ENCODE measurements around the gene CHIA. TPM values are rescaled to one million over a fixed set of nuclear protein-coding genes. Genes with fewer than 3 reads are reported as not detected.
"Not testable (repeated sequence)": the region's sequence is repeated elsewhere in the genome, so short reads cannot be mapped to it uniquely, and the experiment has no call there.

Gene CHIA
- total and polyA plus RNA-seq, 2 donors (not counting 3 experiments of a cell fraction or from before 2014, with no cell fraction given) = not detected

DNA sequence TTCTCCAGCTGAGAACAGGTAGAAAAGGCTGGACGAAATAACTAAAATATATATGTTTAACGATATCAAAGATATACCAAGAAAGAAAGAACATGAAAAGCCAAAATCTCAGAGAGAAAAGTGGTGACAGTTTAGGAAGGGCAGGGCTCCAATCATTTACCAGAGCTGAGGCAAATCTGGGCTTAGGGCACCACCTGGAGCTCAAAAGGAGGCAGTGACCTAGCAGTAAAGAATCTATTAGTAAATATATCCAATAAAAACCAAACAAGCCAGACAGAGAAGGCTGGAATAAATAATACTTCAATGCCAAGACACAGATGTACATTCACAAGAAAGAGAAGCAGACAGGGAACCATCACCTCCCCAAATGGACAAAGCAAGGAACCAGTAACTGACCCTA lies 43.5 kb downstream of the CHIA start:
- CTCF ChIA-PET = interaction anchor here (0.9 to 2.2 kb wide), 7 partner anchors 13 to 305 kb away, joined by 3 to 9 read pairs (median 5); no protein-coding TSS in a partner anchor
- no peak for FAIRE-seq

DNA sequence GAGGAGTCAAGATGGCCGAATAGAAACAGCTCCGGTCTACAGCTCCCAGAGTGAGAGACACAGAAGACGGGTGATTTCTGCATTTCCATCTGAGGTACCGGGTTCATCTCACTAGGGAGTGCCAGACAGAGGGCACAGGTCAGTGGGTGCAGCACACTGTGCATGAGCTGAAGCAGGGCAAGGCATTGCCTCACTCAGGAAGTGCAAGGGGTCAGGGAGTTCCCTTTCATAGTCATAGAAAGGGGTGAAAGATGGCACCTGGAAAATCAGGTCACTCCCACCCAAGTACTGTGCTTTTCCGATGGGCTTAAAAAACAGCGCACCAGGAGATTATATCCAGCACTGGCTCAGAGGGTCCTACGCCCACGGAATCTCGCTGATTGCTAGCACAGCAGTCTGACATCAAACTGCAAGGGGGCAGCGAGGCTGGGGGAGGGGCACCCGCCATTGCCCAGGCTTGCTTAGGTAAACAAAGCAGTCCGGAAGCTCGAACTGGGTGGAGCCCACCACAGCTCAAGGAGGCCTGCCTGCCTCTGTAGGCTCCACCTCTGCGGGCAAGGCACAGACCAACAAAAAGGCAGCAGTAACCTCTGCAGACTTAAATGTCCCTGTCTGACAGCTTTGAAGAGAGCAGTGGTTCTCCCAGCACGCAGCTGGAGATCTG lies 44.7 kb downstream of the CHIA start:
- H3K27me3 ChIP-seq (ENCODE audit: control insufficient read depth in 2 of 2, insufficient read depth in 2 of 2, low read length in 2 of 2); H3K4me1 ChIP-seq (ENCODE audit: control insufficient read depth, extremely low read depth, insufficient read depth, low read length); dilution Hi-C loops (cut with MboI; ENCODE audit: extremely low pct_ligation_motif_present, low sequenced_read_pairs); intact Hi-C loops (cut with micrococcal nuclease); DNase-seq (ENCODE audit: low read depth, low spot score); H3K9me3 ChIP-seq (replicated peaks; ENCODE audit: control insufficient read depth, insufficient read depth, low read length); BruUV-seq (replicated peaks); H3K27ac ChIP-seq (ENCODE audit: insufficient read depth, low read depth, low read length); FAIRE-seq; H4K20me1 ChIP-seq (replicated peaks; ENCODE audit: control insufficient read depth, extremely low read depth, insufficient read depth, low read length); H3K79me2 ChIP-seq (ENCODE audit: control insufficient read depth, insufficient read depth, low read length); H3K4me3 ChIP-seq (replicated peaks in 1 of 3; ENCODE audit: insufficient read depth in 1 of 3, low read depth in 1 of 3, low read length in 3 of 3); H3K36me3 ChIP-seq (ENCODE audit: control insufficient read depth in 2 of 2, extremely low read depth in 1 of 2, insufficient read depth in 2 of 2, low read length in 2 of 2); H2AFZ ChIP-seq (ENCODE audit: low read depth, low read length); H3K9me1 ChIP-seq (replicated peaks; ENCODE audit: control insufficient read depth, extremely low read depth, insufficient read depth, low read length); POLR2A ChIA-PET; H3K4me2 ChIP-seq (ENCODE audit: insufficient read depth, low read length); H3K9ac ChIP-seq (replicated peaks; ENCODE audit: extremely low read depth, insufficient read depth, low read length): not testable (repeated sequence)
- CTCF ChIA-PET = interaction anchor here (0.7 to 1.7 kb wide), 3 partner anchors 28 to 164 kb away, joined by 3 to 7 read pairs (median 4); no protein-coding TSS in a partner anchor

More for the DNA sequence above, 43.5 kb downstream of the CHIA start:
- H3K4me2 ChIP-seq (ENCODE audit: insufficient read depth, low read length) = no peak overlapping the region
- no peaks in the 10 kb centered on the region for H3K4me1 ChIP-seq (ENCODE audit: control insufficient read depth, extremely low read depth, insufficient read depth, low read length)
- no peaks in the 10 kb centered on the region for H4K20me1 ChIP-seq (replicated peaks; ENCODE audit: control insufficient read depth, extremely low read depth, insufficient read depth, low read length)
- peak; percentile 16 for DNase-seq (ENCODE audit: low read depth, low spot score)
- no peak overlapping the region for H3K4me3 ChIP-seq (replicated peaks in 1 of 3; ENCODE audit: insufficient read depth in 1 of 3, low read depth in 1 of 3, low read length in 3 of 3)
- H2AFZ ChIP-seq (ENCODE audit: low read depth, low read length) = no peak overlapping the region
- no peaks in the 10 kb centered on the region for H3K27me3 ChIP-seq (ENCODE audit: control insufficient read depth in 2 of 2, insufficient read depth in 2 of 2, low read length in 2 of 2)
- POLR2A ChIA-PET = no interaction called here
- no peaks in the 10 kb centered on the region for H3K9me1 ChIP-seq (replicated peaks; ENCODE audit: control insufficient read depth, extremely low read depth, insufficient read depth, low read length)
- TF ChIP-seq EZH2 (IDR thresholded peaks at IDR 0.05; ENCODE audit: borderline replicate concordance, low read depth, low read length, severe bottlenecking) (no peak), JUN (IDR thresholded peaks at IDR 0.05; ENCODE audit: borderline replicate concordance, insufficient read depth, insufficient read length, low read depth) (no peak), POLR2AphosphoS5 (IDR thresholded peaks at IDR 0.05; ENCODE audit: insufficient read depth, low read depth, low read length) (no peak), POLR2A (IDR thresholded peaks at IDR 0.05; ENCODE audit: low read depth, low read length) (no peak), FOS (IDR thresholded peaks at IDR 0.05; ENCODE audit: borderline replicate concordance, insufficient read depth, low read length) (no peak), GATA2 (IDR thresholded peaks at IDR 0.05; ENCODE audit: insufficient read depth, insufficient read length, low read depth, low read length) (no peak), MYC (IDR thresholded peaks at IDR 0.05; ENCODE audit: low read depth, low read length) (no peak)
- TF ChIP-seq, protein P1, sequence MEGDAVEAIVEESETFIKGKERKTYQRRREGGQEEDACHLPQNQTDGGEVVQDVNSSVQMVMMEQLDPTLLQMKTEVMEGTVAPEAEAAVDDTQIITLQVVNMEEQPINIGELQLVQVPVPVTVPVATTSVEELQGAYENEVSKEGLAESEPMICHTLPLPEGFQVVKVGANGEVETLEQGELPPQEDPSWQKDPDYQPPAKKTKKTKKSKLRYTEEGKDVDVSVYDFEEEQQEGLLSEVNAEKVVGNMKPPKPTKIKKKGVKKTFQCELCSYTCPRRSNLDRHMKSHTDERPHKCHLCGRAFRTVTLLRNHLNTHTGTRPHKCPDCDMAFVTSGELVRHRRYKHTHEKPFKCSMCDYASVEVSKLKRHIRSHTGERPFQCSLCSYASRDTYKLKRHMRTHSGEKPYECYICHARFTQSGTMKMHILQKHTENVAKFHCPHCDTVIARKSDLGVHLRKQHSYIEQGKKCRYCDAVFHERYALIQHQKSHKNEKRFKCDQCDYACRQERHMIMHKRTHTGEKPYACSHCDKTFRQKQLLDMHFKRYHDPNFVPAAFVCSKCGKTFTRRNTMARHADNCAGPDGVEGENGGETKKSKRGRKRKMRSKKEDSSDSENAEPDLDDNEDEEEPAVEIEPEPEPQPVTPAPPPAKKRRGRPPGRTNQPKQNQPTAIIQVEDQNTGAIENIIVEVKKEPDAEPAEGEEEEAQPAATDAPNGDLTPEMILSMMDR (IDR thresholded peaks at IDR 0.05; ENCODE audit: extremely low read depth in 1 of 2, insufficient read depth in 1 of 2, low read depth in 1 of 2, low read length in 2 of 2) = no peak
- TF ChIP-seq, protein P2, sequence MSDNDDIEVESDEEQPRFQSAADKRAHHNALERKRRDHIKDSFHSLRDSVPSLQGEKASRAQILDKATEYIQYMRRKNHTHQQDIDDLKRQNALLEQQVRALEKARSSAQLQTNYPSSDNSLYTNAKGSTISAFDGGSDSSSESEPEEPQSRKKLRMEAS (IDR thresholded peaks at IDR 0.05; ENCODE audit: insufficient read depth, insufficient read length) = no peak
- no peaks in the 10 kb centered on the region for H3K9me3 ChIP-seq (replicated peaks; ENCODE audit: control insufficient read depth, insufficient read depth, low read length)
- no peaks in the 10 kb centered on the region for H3K36me3 ChIP-seq (ENCODE audit: control insufficient read depth in 2 of 2, extremely low read depth in 1 of 2, insufficient read depth in 2 of 2, low read length in 2 of 2)
- H3K79me2 ChIP-seq (ENCODE audit: control insufficient read depth, insufficient read depth, low read length) = no peaks in the 10 kb centered on the region
- dilution Hi-C loops (cut with MboI; ENCODE audit: extremely low pct_ligation_motif_present, low sequenced_read_pairs) (no loop called here), intact Hi-C loops (cut with micrococcal nuclease) (no loop called here)
- BruUV-seq (replicated peaks) = no TSS peak
- H3K27ac ChIP-seq (ENCODE audit: insufficient read depth, low read depth, low read length) = no peak overlapping the region
- H3K9ac ChIP-seq (replicated peaks; ENCODE audit: extremely low read depth, insufficient read depth, low read length) = no peak overlapping the region
